ENCODE measurements around the gene ZXDC.

ZXDC gene

DNA sequence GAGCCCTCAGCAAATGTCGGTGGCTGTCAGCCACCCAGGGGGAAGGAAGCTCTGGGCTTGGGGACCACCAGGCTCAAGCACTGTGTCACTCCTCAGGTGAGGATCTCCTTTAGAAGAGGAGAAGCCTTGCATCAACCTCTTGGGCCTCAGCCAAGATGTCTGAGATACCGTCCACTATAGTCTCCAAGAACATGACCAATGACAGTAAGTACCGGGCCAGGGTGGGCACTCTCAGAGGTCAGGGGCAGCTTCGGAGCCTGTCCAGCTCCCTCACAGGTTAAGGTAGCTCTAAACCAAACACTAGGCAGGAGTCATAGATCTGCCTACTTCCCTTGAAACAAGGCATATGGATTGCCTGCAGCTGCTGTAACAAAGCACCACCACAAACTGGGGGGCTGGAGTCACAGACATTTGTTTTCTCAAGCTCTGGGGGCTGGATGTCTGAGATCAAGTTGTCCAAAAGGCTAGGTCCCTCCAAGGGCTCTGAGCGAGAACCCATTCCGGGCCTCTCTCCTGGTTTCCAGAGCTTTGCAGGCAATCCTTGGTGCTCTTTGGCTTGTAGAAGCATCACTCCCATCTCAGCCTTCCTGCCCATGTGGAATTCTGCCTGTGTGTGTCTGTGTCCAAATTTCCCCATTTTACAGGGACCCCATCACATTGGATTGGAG is 79.7 kb downstream of the ZXDC start:
- 93 to 97% methylated on average over 6 of the region's 6 CpGs for WGBS, 2 experiments
- H3K36me3 ChIP-seq (ENCODE audit: control insufficient read depth, insufficient read depth, low read length), result no peaks in the 10 kb centered on the region
- no peaks in the 10 kb centered on the region for H3K9me3 ChIP-seq (ENCODE audit: control insufficient read depth, low read length)
- H3K4me1 ChIP-seq (ENCODE audit: control insufficient read depth, insufficient read depth, low read length), result peaks cover 11% of the 10 kb centered on the region
- H3K27ac ChIP-seq (ENCODE audit: insufficient read depth, low read depth, low read length, poor library complexity, severe bottlenecking), result no peak overlapping the region
- H3K27me3 ChIP-seq (ENCODE audit: control insufficient read depth, insufficient read depth, low read length, poor library complexity, severe bottlenecking), result peaks cover 26% of the 10 kb centered on the region
- H3K4me3 ChIP-seq (ENCODE audit: insufficient read depth, low read depth, low read length), result no peak overlapping the region

DNA sequence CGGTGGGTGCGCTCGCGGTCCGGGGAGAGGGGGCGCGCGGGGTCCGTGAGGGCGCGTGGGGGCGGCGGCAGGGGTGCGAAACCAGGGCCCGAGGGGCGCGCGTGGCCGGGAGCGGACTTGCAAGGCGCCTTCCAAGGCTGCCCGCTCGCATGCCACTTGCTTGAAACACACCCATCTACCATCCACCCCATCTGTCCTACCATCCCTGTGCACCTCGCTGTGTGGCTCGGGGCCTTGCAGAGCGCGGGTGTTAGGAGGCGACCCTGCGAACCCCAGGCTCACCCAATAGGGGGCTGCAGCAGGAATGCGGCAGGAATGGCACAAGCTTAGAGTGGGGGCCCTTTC is 80.7 kb downstream of the ZXDC start:
- H3K27me3 ChIP-seq (ENCODE audit: control insufficient read depth, insufficient read depth, low read length, poor library complexity, severe bottlenecking), result peaks cover 33% of the 10 kb centered on the region
- H3K4me3 ChIP-seq (ENCODE audit: insufficient read depth, low read depth, low read length), result peak overlapping the region; percentile 47
- no peak overlapping the region for H3K27ac ChIP-seq (ENCODE audit: insufficient read depth, low read depth, low read length, poor library complexity, severe bottlenecking)
- WGBS, 2 experiments, result 7 to 8% methylated on average over 30 of the region's 30 CpGs
- peaks cover 11% of the 10 kb centered on the region for H3K4me1 ChIP-seq (ENCODE audit: control insufficient read depth, insufficient read depth, low read length)
- H3K36me3 ChIP-seq (ENCODE audit: control insufficient read depth, insufficient read depth, low read length), result no peaks in the 10 kb centered on the region
- H3K9me3 ChIP-seq (ENCODE audit: control insufficient read depth, low read length), result no peaks in the 10 kb centered on the region

DNA sequence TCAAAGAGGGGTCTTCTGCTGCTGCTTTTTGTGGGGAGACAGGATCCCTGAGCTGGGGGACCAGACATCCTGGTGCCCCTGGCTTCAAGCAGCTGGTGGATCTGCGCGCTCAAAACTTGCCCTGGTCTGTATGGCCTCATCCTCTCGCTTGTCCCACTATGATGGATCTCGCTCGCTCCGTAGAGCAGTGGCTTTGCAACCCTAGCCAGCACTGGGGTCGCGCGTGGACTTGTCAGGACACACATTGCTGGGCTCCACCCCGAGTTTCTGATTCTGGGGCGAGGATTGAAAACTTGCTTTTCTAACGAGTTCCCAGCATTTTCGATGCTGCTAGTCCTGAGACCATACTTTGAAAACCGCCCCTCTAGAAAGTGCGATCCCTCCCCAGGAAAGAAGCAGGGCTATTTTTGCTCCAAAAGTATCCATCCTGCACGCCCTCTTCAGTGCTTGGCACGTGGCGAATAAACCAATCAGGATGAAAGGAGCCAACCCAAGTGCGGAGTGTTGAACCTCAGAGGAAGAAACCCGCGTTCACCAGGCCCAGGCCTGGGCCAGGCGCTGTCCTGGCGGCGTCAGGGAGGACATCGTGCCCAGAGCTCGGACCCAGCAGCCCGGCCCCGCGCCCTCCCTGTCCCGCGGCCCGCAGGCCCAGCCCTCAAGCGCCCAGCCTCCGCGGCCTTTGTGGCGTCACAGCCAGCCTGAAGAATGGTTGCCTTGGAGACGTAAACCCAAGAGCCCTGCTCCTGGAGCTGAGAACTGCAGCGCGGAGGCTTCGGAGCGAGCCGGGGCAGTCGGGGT is 81.3 kb downstream of the ZXDC start, which contains the start of gene CFAP100:
Gene CFAP100, plus strand, starts transcription at position 731 of the 798 bp plus-strand sequence. CDS start 1,092 bp downstream, outside the sequence.
- no peaks in the 10 kb centered on the region for H3K36me3 ChIP-seq (ENCODE audit: control insufficient read depth, insufficient read depth, low read length)
- no peak within 1 kb of the TSS for H3K27ac ChIP-seq (ENCODE audit: insufficient read depth, low read depth, low read length, poor library complexity, severe bottlenecking)
- peaks cover 11% of the 10 kb centered on the region for H3K4me1 ChIP-seq (ENCODE audit: control insufficient read depth, insufficient read depth, low read length)
- no peaks in the 10 kb centered on the region for H3K9me3 ChIP-seq (ENCODE audit: control insufficient read depth, low read length)
- WGBS, 2 experiments, result 36% methylated on average over 43 of the region's 43 CpGs
- H3K27me3 ChIP-seq (ENCODE audit: control insufficient read depth, insufficient read depth, low read length, poor library complexity, severe bottlenecking), result peaks cover 38% of the 10 kb centered on the region
- H3K4me3 ChIP-seq (ENCODE audit: insufficient read depth, low read depth, low read length), result peak within 1 kb of the TSS; percentile 47

DNA sequence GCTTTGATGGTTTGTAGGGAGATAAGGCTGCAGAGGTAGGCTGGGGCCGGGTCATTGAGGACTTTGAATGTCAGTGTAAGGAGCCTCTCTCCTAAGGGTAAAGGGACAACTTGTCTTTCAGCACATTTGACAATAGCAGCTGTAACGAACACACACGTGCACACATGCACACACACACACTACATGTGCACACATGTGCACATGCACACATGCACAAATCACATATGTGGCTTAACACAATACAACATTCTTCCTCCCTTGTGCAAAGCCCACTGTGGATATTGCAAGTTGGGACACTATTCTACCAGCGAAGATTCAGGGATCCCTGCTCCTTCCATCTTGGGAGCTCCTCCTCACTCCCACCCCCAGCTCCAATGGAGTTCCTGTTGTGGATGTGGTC is 82.1 kb downstream of the ZXDC start:
- Histone ChIP-seq H3K27ac (ENCODE audit: insufficient read depth, low read depth, low read length, poor library complexity, severe bottlenecking) (no peak overlapping the region), H3K27me3 (ENCODE audit: control insufficient read depth, insufficient read depth, low read length, poor library complexity, severe bottlenecking) (peaks cover 43% of the 10 kb centered on the region), H3K4me1 (ENCODE audit: control insufficient read depth, insufficient read depth, low read length) (peaks cover 11% of the 10 kb centered on the region), H3K36me3 (ENCODE audit: control insufficient read depth, insufficient read depth, low read length) (no peaks in the 10 kb centered on the region), H3K4me3 (ENCODE audit: insufficient read depth, low read depth, low read length) (no peak overlapping the region), H3K9me3 (ENCODE audit: control insufficient read depth, low read length) (no peaks in the 10 kb centered on the region)
- WGBS, 2 experiments, result 87 to 90% methylated on average over 4 of the region's 4 CpGs

DNA sequence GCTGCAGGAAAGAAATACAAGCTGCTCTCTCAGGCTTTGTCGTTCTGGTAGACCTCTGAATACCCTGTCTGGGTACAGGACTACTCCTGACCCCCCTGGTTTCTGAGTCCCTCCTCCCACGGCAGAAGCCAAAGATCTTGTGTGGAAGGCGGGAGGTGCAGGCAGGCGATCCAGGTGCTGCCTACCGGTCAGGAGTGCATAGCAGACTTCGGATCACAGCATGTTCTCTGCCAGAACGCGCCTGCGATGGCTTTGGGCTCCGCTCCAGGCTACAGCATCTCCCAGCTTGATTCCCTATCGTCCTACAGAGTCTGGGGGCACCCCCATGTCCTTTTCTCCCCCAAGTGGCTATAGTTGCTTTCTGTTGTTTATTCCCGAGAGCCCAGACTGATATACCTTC is 83.4 kb downstream of the ZXDC start:
- 83 to 86% methylated on average over 11 of the region's 12 CpGs for WGBS, 2 experiments
- Histone ChIP-seq H3K36me3 (ENCODE audit: control insufficient read depth, insufficient read depth, low read length) (no peaks in the 10 kb centered on the region), H3K4me3 (ENCODE audit: insufficient read depth, low read depth, low read length) (no peak overlapping the region), H3K4me1 (ENCODE audit: control insufficient read depth, insufficient read depth, low read length) (peaks cover 11% of the 10 kb centered on the region), H3K27me3 (ENCODE audit: control insufficient read depth, insufficient read depth, low read length, poor library complexity, severe bottlenecking) (peaks cover 43% of the 10 kb centered on the region), H3K9me3 (ENCODE audit: control insufficient read depth, low read length) (no peaks in the 10 kb centered on the region), H3K27ac (ENCODE audit: insufficient read depth, low read depth, low read length, poor library complexity, severe bottlenecking) (no peak overlapping the region)

DNA sequence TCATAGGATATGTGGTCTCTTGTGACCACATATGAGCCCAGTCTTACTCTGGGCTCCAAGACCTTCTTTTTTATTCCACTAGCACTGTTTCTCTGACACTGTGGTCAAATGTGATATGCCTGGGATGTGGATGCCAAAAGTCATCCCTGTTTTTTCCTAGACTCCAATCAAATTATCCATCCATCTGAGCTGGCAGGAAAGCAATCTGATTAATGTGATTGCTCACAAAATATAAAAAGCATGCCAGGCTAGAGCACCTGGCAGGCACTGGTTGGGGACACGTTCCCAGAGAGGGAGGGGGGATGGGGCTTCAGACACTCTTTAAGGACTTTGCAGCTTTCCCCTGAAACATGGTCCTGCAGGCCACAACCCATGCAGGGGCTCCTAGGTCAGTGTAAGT is 84.1 kb downstream of the ZXDC start:
- 79 to 81% methylated on average over 1 of the region's 1 CpG for WGBS, 2 experiments
- H3K27me3 ChIP-seq (ENCODE audit: control insufficient read depth, insufficient read depth, low read length, poor library complexity, severe bottlenecking), result peaks cover 43% of the 10 kb centered on the region

DNA sequence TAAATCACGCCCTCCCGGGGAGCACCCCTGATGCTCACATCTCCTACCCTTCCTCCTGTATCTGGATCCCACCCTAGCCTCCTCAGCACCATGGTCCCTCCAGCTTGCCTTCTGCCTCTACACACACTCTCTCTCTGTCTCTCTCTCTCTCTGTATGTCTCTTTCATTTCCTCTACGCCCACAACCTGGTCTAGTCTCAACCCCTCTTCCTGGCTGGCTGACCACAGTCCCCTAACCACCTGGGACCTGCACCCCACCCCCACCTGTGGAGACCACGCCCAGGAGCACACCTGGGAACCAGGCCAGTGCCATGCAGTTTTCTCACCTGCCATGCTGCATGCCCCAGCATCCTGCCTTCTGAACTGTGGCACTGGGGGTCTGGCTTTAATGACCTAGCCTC is 84.9 kb downstream of the ZXDC start:
- H3K9me3 ChIP-seq (ENCODE audit: control insufficient read depth, low read length), result no peaks in the 10 kb centered on the region
- peaks cover 11% of the 10 kb centered on the region for H3K4me1 ChIP-seq (ENCODE audit: control insufficient read depth, insufficient read depth, low read length)
- peaks cover 41% of the 10 kb centered on the region for H3K27me3 ChIP-seq (ENCODE audit: control insufficient read depth, insufficient read depth, low read length, poor library complexity, severe bottlenecking)
- no peak overlapping the region for H3K4me3 ChIP-seq (ENCODE audit: insufficient read depth, low read depth, low read length)
- H3K27ac ChIP-seq (ENCODE audit: insufficient read depth, low read depth, low read length, poor library complexity, severe bottlenecking), result no peak overlapping the region
- WGBS, 2 experiments, result 90 to 93% methylated on average over 4 of the region's 4 CpGs
- H3K36me3 ChIP-seq (ENCODE audit: control insufficient read depth, insufficient read depth, low read length), result no peaks in the 10 kb centered on the region

More for the DNA sequence above, 84.1 kb downstream of the ZXDC start:
- Histone ChIP-seq H3K9me3 (ENCODE audit: control insufficient read depth, low read length) (no peaks in the 10 kb centered on the region), H3K36me3 (ENCODE audit: control insufficient read depth, insufficient read depth, low read length) (no peaks in the 10 kb centered on the region), H3K4me3 (ENCODE audit: insufficient read depth, low read depth, low read length) (no peak overlapping the region), H3K4me1 (ENCODE audit: control insufficient read depth, insufficient read depth, low read length) (peaks cover 11% of the 10 kb centered on the region), H3K27ac (ENCODE audit: insufficient read depth, low read depth, low read length, poor library complexity, severe bottlenecking) (no peak overlapping the region)

DNA sequence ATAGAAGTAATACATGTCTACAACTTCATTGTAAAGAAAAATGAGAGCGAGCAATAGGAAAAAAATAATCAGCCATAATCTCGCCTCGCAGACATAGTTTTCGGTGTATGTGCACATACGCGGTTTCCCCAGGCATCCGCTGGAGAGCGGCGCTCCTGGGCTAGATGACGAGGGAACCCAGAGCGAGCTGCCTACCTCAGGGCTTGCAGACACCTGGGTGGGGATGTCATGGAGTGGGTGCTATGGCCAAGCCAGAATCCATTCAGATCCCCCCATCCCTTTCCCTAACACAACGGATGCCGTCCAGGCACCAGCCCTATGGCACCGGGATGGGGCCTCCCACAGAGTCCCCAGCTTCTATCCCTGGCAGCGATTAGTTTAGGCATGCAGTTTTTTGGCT is 85.5 kb downstream of the ZXDC start:
- Histone ChIP-seq H3K27ac (ENCODE audit: insufficient read depth, low read depth, low read length, poor library complexity, severe bottlenecking) (no peak overlapping the region), H3K9me3 (ENCODE audit: control insufficient read depth, low read length) (no peaks in the 10 kb centered on the region), H3K4me1 (ENCODE audit: control insufficient read depth, insufficient read depth, low read length) (peaks cover 6% of the 10 kb centered on the region), H3K27me3 (ENCODE audit: control insufficient read depth, insufficient read depth, low read length, poor library complexity, severe bottlenecking) (peaks cover 36% of the 10 kb centered on the region), H3K4me3 (ENCODE audit: insufficient read depth, low read depth, low read length) (no peak overlapping the region), H3K36me3 (ENCODE audit: control insufficient read depth, insufficient read depth, low read length) (no peaks in the 10 kb centered on the region)
- 93 to 95% methylated on average over 15 of the region's 15 CpGs for WGBS, 2 experiments

DNA sequence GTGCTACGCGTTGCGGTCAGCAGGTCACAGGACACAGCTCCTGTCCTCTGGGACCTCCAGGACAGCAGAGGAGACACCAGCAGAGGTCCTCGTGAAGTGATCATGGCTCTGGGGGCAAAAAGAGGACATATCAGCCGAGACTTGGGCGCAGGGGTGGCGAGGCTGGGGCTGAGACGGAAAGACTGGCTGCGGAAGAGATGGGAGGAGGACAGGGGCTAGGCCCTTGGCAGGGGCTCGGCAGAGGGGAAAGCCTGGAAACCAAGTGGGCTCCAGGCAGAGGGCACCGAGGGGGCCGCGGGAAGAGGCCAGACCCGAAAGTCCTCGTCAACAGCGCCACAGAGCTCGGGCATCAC is 85.9 kb downstream of the ZXDC start:
- peaks cover 3% of the 10 kb centered on the region for H3K4me1 ChIP-seq (ENCODE audit: control insufficient read depth, insufficient read depth, low read length)
- no peaks in the 10 kb centered on the region for H3K9me3 ChIP-seq (ENCODE audit: control insufficient read depth, low read length)
- 80 to 83% methylated on average over 16 to 17 of the region's 17 CpGs for WGBS, 2 experiments
- H3K36me3 ChIP-seq (ENCODE audit: control insufficient read depth, insufficient read depth, low read length), result no peaks in the 10 kb centered on the region
- H3K4me3 ChIP-seq (ENCODE audit: insufficient read depth, low read depth, low read length), result no peak overlapping the region
- no peak overlapping the region for H3K27ac ChIP-seq (ENCODE audit: insufficient read depth, low read depth, low read length, poor library complexity, severe bottlenecking)
- peaks cover 32% of the 10 kb centered on the region for H3K27me3 ChIP-seq (ENCODE audit: control insufficient read depth, insufficient read depth, low read length, poor library complexity, severe bottlenecking)

DNA sequence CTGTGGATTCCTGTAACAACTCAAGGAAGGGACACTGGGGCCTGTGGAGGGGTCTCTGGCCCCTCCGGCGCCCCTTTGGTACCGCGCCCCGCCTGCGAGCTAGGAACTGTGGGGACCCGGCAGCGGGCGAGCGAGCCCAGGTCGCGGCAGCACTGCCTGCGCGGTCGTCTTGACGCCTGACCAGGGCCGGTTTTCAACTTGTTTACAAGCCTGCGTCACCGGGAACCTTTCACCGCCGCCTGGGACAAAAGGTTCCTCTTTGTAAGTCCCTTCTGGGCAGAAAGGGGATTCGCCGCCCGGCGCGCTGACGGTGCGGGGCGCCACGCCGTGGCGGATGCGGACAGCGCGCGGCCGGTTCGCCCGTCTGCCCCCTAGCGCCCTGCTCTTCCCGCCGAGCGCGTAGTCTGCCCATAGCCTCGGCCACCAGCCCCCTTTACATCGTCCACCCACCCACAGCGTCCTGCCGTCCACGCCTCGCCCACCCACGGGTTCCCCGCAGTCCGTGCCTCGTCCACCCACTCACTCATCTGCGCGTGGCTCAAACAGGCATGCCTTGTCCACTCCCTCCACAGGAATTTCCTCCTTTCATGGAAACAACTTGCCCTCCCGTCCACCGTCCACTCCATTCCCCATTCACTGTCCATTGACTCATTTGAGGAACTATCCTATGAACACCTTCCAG is 86.4 kb downstream of the ZXDC start:
- Histone ChIP-seq H3K9me3 (ENCODE audit: control insufficient read depth, low read length) (no peaks in the 10 kb centered on the region), H3K36me3 (ENCODE audit: control insufficient read depth, insufficient read depth, low read length) (no peaks in the 10 kb centered on the region), H3K4me3 (ENCODE audit: insufficient read depth, low read depth, low read length) (peak overlapping the region; percentile 18), H3K4me1 (ENCODE audit: control insufficient read depth, insufficient read depth, low read length) (no peaks in the 10 kb centered on the region), H3K27me3 (ENCODE audit: control insufficient read depth, insufficient read depth, low read length, poor library complexity, severe bottlenecking) (peaks cover 28% of the 10 kb centered on the region), H3K27ac (ENCODE audit: insufficient read depth, low read depth, low read length, poor library complexity, severe bottlenecking) (peak overlapping the region; percentile 76)
- WGBS, 2 experiments, result 6 to 7% methylated on average over 58 of the region's 58 CpGs

All from ectodermal cell (in vitro differentiated cells).